Fibroblast of lung (primary cell): Measurements from ENCODE around the gene FBXO9.

ENCODE experiments used
- CTCF ChIP-seq, 2 donors: IDR thresholded peaks in 1 of 2; conservative IDR thresholded peaks in 1 of 2; 1 replicate in 1 of 2; 2 replicates in 1 of 2; pipeline ENCODE4 v1.5.1; 2011 to 2012; ENCODE audit warnings: low read length in 2 of 2, control low read depth in 1 of 2, inconsistent platforms in 1 of 2, low read depth in 1 of 2, mild to moderate bottlenecking in 1 of 2
- EZH2 ChIP-seq: IDR thresholded peaks from 2 replicates; pipeline ENCODE4 v1.5.1; 2012; ENCODE audit warnings: low read length, control low read depth, mild to moderate bottlenecking; ENCODE audit errors: missing control alignments

DNA sequence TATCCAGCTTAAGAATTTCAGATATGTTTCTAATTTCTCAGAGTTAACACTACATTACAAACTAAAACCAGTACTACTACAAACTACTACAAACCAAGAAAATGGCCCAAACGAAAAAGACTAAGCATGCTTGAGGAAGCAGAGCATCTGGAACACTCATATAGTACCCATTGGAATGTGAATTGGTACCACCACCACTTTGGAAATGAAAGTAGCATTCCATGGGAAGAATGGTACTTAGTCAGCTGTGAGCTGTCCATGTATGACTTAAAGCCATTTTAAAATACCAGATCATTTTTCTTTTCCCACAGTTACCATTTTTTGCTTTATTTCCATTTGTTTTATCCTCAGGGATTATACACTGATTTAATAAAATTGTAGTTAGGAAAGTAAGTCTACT, 30.5 kb downstream of the FBXO9 start:
- no peak for TF ChIP-seq CTCF (conservative IDR thresholded peaks at IDR 0.05 in 1 of 2, IDR thresholded peaks at IDR 0.05 in 1 of 2; ENCODE audit: low read depth in 1 of 2, low read length in 2 of 2)
- TF ChIP-seq EZH2, result no peak
